Osteocyte (in vitro differentiated cells): ENCODE measurements around the gene MTHFD1L. TPM values are rescaled to one million over a fixed set of nuclear protein-coding genes. Genes with fewer than 3 reads are reported as not detected.

Experiments used
- DNase-seq: peaks from one replicate; pipeline ENCODE4 v3.0.0; 2021; ENCODE audit warnings: mixed read lengths; ENCODE audit not compliant: unreplicated experiment; ENCODE audit errors: extremely low spot score
- H3K27ac Mint-ChIP-seq: one replicate; pipeline ENCODE4 v1.8.0; 2021; ENCODE audit warnings: mild to moderate bottlenecking, mixed read lengths; ENCODE audit not compliant: unreplicated experiment
- H3K27me3 Mint-ChIP-seq: one replicate; pipeline ENCODE4 v1.8.0; 2021; ENCODE audit warnings: mixed read lengths; ENCODE audit not compliant: unreplicated experiment
- H3K36me3 Mint-ChIP-seq: one replicate; pipeline ENCODE4 v1.8.0; 2021; ENCODE audit warnings: mixed read lengths; ENCODE audit not compliant: unreplicated experiment
- H3K4me1 Mint-ChIP-seq: one replicate; pipeline ENCODE4 v1.8.0; 2021; ENCODE audit warnings: mixed read lengths; ENCODE audit not compliant: unreplicated experiment
- H3K4me3 Mint-ChIP-seq: one replicate; pipeline ENCODE4 v1.8.0; 2021; ENCODE audit warnings: mild to moderate bottlenecking, moderate library complexity, mixed read lengths; ENCODE audit not compliant: unreplicated experiment
- H3K9me3 Mint-ChIP-seq: one replicate; pipeline ENCODE4 v1.8.0; 2021; ENCODE audit warnings: mixed read lengths; ENCODE audit not compliant: unreplicated experiment
- CTCF ChIP-seq: fragments of 200-600 bp; sonication (generic); IDR thresholded peaks from 2 replicates; pipeline ENCODE4 v1.5.0; 2021; ENCODE audit warnings: antibody characterized with exemption, mild to moderate bottlenecking, moderate library complexity
- total RNA-seq: library from RNA; stranded (reverse); gene quantifications from 2 replicates; pipeline ENCODE4 v1.2.1, GENCODE V29; 2021

The MTHFD1L gene
- total RNA-seq, 1 donor from 2014 or later, result 63.2 TPM

- no peaks in the 10 kb centered on the region for H3K9me3 Mint-ChIP-seq
- TF ChIP-seq CTCF, result no peak
- no peak overlapping the region for H3K4me3 Mint-ChIP-seq
- H3K27me3 Mint-ChIP-seq, result no peaks in the 10 kb centered on the region
- H3K4me1 Mint-ChIP-seq, result peaks cover 28% of the 10 kb centered on the region
- H3K27ac Mint-ChIP-seq, result peak overlapping the region; percentile 81
- no peak for DNase-seq
- peaks cover 21% of the 10 kb centered on the region for H3K36me3 Mint-ChIP-seq
Observed at GRCh38 chr6:151027295-151027747, 161.8 kb downstream of the MTHFD1L start.

DNA sequence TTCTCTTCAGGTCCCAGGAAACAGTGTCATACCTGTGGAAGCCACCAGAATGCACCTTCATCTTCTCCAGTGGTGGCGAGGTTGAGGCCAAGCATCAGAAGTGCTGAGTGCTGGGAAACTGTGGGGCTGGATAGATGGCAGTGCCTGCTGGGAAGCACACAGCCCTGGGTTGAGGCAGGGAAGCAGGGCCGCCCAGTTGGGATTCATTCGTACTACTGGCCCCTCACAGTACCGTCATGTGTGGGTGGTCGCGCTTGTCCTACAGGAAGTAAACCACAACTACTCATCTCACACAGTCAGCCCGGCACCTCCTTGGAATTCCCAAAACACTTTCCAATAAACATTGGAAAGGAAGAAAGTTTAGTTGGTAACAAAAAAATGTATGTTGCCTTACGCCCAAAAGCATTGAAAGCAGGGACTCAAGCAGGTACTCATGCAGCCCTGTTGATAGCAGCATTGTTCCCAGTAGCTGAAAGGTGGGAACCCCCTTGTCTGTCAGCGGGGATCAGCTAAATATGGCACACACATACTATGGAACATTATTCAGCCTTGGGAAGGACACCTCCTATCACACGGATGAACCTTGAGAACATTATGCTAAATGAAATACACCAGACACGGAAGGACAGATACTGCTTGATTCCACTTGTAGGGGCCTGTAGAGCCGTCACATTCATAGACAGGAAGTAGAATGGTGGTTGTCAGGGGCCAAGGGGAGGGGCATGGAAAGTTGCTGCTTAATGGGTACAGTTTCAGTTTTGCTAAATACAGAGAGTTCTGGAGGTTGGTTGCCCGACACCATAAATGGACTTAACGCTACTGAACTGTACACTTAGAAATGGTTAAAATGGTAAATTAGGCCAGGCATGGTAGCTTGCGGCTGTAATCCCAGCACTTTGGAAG lies 162.7 kb downstream of the MTHFD1L start:
- no peak for DNase-seq
- Mint-ChIP-seq H3K27ac (peak overlapping the region; percentile 37), H3K36me3 (peaks cover 23% of the 10 kb centered on the region), H3K4me1 (peaks cover 25% of the 10 kb centered on the region), H3K27me3 (no peaks in the 10 kb centered on the region), H3K4me3 (no peak overlapping the region), H3K9me3 (no peaks in the 10 kb centered on the region)
- no peak for TF ChIP-seq CTCF

DNA sequence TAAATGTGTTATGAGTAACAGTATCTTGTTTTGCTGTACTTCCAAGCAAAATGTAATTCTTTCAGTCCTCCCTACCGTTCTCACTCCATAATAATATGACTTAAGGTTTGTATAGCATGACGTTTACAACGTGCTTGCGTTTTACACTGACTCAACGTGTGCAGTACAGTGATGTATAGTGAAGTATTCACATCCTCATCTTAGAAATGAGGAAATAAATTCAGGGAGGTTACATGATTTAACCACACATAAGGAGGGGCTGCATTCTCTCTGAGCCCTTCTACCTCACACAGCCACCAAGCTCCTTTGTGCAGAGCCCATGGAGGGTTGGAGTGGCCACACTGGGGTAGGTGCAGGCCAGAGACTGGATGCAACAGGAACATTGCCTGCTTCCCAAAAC lies 164.5 kb downstream of the MTHFD1L start:
- Mint-ChIP-seq H3K4me1 (peaks cover 25% of the 10 kb centered on the region), H3K27me3 (no peaks in the 10 kb centered on the region), H3K9me3 (no peaks in the 10 kb centered on the region), H3K27ac (no peak overlapping the region), H3K4me3 (no peak overlapping the region), H3K36me3 (peaks cover 21% of the 10 kb centered on the region)
- TF ChIP-seq CTCF, result no peak
- DNase-seq, result no peak

DNA sequence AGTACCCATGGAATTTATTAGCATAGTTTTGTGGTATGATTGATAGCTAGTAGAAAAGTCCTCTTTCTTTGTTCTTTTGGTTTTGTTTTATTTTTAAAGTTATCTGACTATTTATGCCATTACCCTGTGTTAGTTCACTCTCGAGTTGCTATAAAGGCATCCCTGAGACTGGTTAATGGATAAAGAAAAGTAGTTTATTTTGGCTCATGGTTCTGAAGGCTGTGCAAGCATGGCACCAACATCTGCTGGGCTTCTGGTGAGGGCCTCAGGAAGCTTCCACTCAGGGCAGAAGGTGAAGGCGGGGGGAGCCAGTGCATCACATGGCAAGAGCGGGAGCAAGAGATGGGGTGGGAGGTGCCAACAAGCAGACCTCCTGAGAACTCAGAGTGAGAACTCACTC lies 166.5 kb downstream of the MTHFD1L start:
- Mint-ChIP-seq H3K9me3 (no peaks in the 10 kb centered on the region), H3K27me3 (no peaks in the 10 kb centered on the region), H3K4me1 (peaks cover 32% of the 10 kb centered on the region), H3K27ac (no peak overlapping the region), H3K36me3 (peaks cover 17% of the 10 kb centered on the region), H3K4me3 (no peak overlapping the region)
- no peak for TF ChIP-seq CTCF
- DNase-seq, result no peak
